ENCODE results near the gene DCC. TPM values are rescaled to one million over a fixed set of nuclear protein-coding genes. Genes with fewer than 3 reads are reported as not detected.

The DCC gene
- total and polyA plus RNA-seq, 2 experiments from 2014 or later = 0.53 to 0.73 TPM

DNA sequence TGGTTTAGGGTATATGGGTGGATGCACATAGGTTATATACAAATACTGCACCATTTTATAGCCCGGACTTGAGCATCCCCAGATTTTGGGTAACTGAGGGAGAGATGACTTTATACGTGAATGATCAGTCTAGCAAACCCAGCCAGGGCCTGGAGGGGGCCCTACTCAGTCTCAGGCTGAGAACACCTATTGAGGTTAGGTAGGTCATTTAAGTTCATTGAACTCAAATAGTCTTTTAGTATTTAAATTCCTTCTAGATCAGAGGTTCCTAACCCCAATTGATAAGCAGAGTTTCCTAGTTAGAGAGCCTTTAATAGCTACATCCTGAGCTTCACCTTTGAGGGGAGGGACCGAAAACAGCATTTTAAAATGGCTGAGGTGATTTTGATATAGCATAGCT is 487.0 kb downstream of the DCC start:
- TF ChIP-seq ZNF331 (CRISPR knock-in tag; IDR thresholded peaks at IDR 0.05; ENCODE audit: low read depth) (no peak), POLR2AphosphoS5 (IDR thresholded peaks at IDR 0.05; ENCODE audit: low read depth) (peak; percentile 34; the same call in 1 of the 2 replicates), EZH2 (IDR thresholded peaks at IDR 0.05; ENCODE audit: low read depth, unreplicated experiment) (no peak), JUNB (IDR thresholded peaks at IDR 0.05; ENCODE audit: unreplicated experiment) (no peak)
- TF ChIP-seq, protein P1, sequence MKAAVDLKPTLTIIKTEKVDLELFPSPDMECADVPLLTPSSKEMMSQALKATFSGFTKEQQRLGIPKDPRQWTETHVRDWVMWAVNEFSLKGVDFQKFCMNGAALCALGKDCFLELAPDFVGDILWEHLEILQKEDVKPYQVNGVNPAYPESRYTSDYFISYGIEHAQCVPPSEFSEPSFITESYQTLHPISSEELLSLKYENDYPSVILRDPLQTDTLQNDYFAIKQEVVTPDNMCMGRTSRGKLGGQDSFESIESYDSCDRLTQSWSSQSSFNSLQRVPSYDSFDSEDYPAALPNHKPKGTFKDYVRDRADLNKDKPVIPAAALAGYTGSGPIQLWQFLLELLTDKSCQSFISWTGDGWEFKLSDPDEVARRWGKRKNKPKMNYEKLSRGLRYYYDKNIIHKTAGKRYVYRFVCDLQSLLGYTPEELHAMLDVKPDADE (IDR thresholded peaks at IDR 0.05) = no peak
- TF ChIP-seq, protein P2, sequence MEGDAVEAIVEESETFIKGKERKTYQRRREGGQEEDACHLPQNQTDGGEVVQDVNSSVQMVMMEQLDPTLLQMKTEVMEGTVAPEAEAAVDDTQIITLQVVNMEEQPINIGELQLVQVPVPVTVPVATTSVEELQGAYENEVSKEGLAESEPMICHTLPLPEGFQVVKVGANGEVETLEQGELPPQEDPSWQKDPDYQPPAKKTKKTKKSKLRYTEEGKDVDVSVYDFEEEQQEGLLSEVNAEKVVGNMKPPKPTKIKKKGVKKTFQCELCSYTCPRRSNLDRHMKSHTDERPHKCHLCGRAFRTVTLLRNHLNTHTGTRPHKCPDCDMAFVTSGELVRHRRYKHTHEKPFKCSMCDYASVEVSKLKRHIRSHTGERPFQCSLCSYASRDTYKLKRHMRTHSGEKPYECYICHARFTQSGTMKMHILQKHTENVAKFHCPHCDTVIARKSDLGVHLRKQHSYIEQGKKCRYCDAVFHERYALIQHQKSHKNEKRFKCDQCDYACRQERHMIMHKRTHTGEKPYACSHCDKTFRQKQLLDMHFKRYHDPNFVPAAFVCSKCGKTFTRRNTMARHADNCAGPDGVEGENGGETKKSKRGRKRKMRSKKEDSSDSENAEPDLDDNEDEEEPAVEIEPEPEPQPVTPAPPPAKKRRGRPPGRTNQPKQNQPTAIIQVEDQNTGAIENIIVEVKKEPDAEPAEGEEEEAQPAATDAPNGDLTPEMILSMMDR (conservative IDR thresholded peaks at IDR 0.05; ENCODE audit: low read depth in 2 of 2) = peak; percentile 22 to 33; a peak in 3 of 4 replicates
- H3F3A ChIP-seq (replicated peaks; ENCODE audit: low read depth) = no peaks in the 10 kb centered on the region
- no peak overlapping the region for H3K4me2 ChIP-seq
- no peak overlapping the region for H3K27ac ChIP-seq (ENCODE audit: low read depth)
- no peaks in the 10 kb centered on the region for H3K4me1 ChIP-seq (ENCODE audit: insufficient read depth)
- H3K9me2 ChIP-seq (ENCODE audit: insufficient read depth) = no peaks in the 10 kb centered on the region
- H3K36me3 ChIP-seq (ENCODE audit: insufficient read depth) = no peaks in the 10 kb centered on the region
- H2AFZ ChIP-seq = no peak overlapping the region
- peaks cover 3% of the 10 kb centered on the region for H4K20me1 ChIP-seq (replicated peaks; ENCODE audit: insufficient read depth)
- no peaks in the 10 kb centered on the region for H3K79me2 ChIP-seq (replicated peaks; ENCODE audit: insufficient read depth)
- H3K4me3 Mint-ChIP-seq = no peak overlapping the region
- peak; percentile 73 for DNase-seq (ENCODE audit: low spot score)
- no peak overlapping the region for H3K27ac Mint-ChIP-seq
- ATAC-seq = peak; percentile 99
- no peaks in the 10 kb centered on the region for H3K4me1 Mint-ChIP-seq
- H3K4me3 ChIP-seq = no peak overlapping the region
- H3K9me3 Mint-ChIP-seq = no peaks in the 10 kb centered on the region
- H3K36me3 Mint-ChIP-seq (ENCODE audit: low read depth) = no peaks in the 10 kb centered on the region
- peaks cover 87% of the 10 kb centered on the region for H3K27me3 ChIP-seq (ENCODE audit: insufficient read depth)
- peaks cover 42% of the 10 kb centered on the region for H3K27me3 Mint-ChIP-seq (ENCODE audit: insufficient read depth, low read depth, poor library complexity)

DNA sequence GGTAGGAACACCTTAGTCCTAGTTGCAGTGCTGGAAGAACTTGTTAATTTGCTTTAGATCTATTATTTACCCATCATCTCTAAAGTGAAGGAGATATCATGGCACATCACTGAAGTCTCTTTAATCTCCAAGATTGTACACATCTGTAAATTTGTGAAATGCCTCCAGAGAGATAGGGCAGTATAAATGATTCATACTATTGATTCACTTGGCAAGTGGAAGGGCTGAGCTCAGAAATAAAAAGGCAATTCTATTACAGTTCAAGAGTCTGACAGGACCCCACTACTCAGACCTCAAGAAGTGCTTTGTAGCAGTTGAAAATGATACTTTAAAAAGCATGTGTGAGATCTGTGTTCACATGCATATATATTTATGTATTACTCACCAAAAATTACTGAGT is 489.3 kb downstream of the DCC start:
- DNase-seq (ENCODE audit: low spot score) (no peak), ATAC-seq (no peak)
- H3K9me2 ChIP-seq (ENCODE audit: insufficient read depth) = no peaks in the 10 kb centered on the region
- H2AFZ ChIP-seq = no peak overlapping the region
- H3K4me3 ChIP-seq = no peak overlapping the region
- Mint-ChIP-seq H3K27me3 (ENCODE audit: insufficient read depth, low read depth, poor library complexity) (peaks cover 42% of the 10 kb centered on the region), H3K4me1 (no peaks in the 10 kb centered on the region), H3K27ac (no peak overlapping the region), H3K9me3 (no peaks in the 10 kb centered on the region), H3K36me3 (ENCODE audit: low read depth) (no peaks in the 10 kb centered on the region), H3K4me3 (no peak overlapping the region)
- no peaks in the 10 kb centered on the region for H3K36me3 ChIP-seq (ENCODE audit: insufficient read depth)
- H3K27ac ChIP-seq (ENCODE audit: low read depth) = no peak overlapping the region
- H3K4me1 ChIP-seq (ENCODE audit: insufficient read depth) = no peaks in the 10 kb centered on the region
- no peak for TF ChIP-seq EZH2 (IDR thresholded peaks at IDR 0.05; ENCODE audit: low read depth, unreplicated experiment)
- TF ChIP-seq NANOG (IDR thresholded peaks at IDR 0.05; ENCODE audit: borderline replicate concordance) = no peak
- TF ChIP-seq JUNB (IDR thresholded peaks at IDR 0.05; ENCODE audit: unreplicated experiment) = no peak
- TF ChIP-seq STAT1 (IDR thresholded peaks at IDR 0.05; ENCODE audit: unreplicated experiment) = no peak
- no peak for TF ChIP-seq ZNF114 (CRISPR knock-in tag; IDR thresholded peaks at IDR 0.05)
- TF ChIP-seq EZH2phosphoT487 (IDR thresholded peaks at IDR 0.05; ENCODE audit: unreplicated experiment) = no peak
- no peak for TF ChIP-seq CREB1 (CRISPR knock-in tag; IDR thresholded peaks at IDR 0.05; ENCODE audit: low read depth)
- TF ChIP-seq, protein P1 (IDR thresholded peaks at IDR 0.05) = no peak
- peaks cover 3% of the 10 kb centered on the region for H4K20me1 ChIP-seq (replicated peaks; ENCODE audit: insufficient read depth)
- no peak overlapping the region for H3K4me2 ChIP-seq
- H3F3A ChIP-seq (replicated peaks; ENCODE audit: low read depth) = no peaks in the 10 kb centered on the region
- H3K27me3 ChIP-seq (ENCODE audit: insufficient read depth) = peaks cover 72% of the 10 kb centered on the region
- H3K79me2 ChIP-seq (replicated peaks; ENCODE audit: insufficient read depth) = no peaks in the 10 kb centered on the region

Measured in GM23338 (cell line).